GM23338 (cell line): ENCODE results near the gene ALCAM. TPM values are rescaled to one million over a fixed set of nuclear protein-coding genes. Genes with fewer than 3 reads are reported as not detected.

Experiments used
- ATAC-seq: fragments of 200-7000 bp; cut with Tn5 transposase; 3 replicates; pipeline ENCODE4 v1.9.1; 2020
- DNase-seq: peaks from one replicate; pipeline ENCODE4 v3.0.0-alpha.2; 2015; ENCODE audit warnings: low spot score
- H2AFZ ChIP-seq: fragments of 200-600 bp; sonication (generic); 2 replicates; pipeline ENCODE4 v1.8.0; 2016; ENCODE audit warnings: antibody characterized with exemption, mild to moderate bottlenecking, moderate library complexity
- H3F3A ChIP-seq: fragments of 200-600 bp; sonication (generic); replicated peaks from 2 replicates; pipeline ENCODE4 v1.8.0; 2017; ENCODE audit warnings: antibody characterized with exemption, mixed run types, low read depth
- H3K27ac ChIP-seq: fragments of 200-600 bp; sonication (generic); 2 replicates; pipeline ENCODE4 v1.6.1; 2016; ENCODE audit warnings: low read depth
- H3K27me3 ChIP-seq: fragments of 200-600 bp; sonication (generic); 2 replicates; pipeline ENCODE4 v1.8.0; 2016; ENCODE audit warnings: mild to moderate bottlenecking, mixed run types, moderate library complexity; ENCODE audit not compliant: insufficient read depth
- H3K36me3 ChIP-seq: fragments of 200-600 bp; sonication (generic); 2 replicates; pipeline ENCODE4 v1.8.0; 2016; ENCODE audit warnings: mild to moderate bottlenecking; ENCODE audit not compliant: insufficient read depth
- H3K4me1 ChIP-seq: fragments of 200-600 bp; sonication (generic); 2 replicates; pipeline ENCODE4 v1.8.0; 2016; ENCODE audit warnings: mild to moderate bottlenecking, moderate library complexity; ENCODE audit not compliant: insufficient read depth
- H3K4me2 ChIP-seq: fragments of 200-600 bp; sonication (generic); 2 replicates; pipeline ENCODE4 v1.7.1; 2017; ENCODE audit warnings: mixed run types
- H3K4me3 ChIP-seq: fragments of 200-600 bp; sonication (generic); 2 replicates; pipeline ENCODE4 v1.6.1; 2016; ENCODE audit warnings: mixed run types
- H3K79me2 ChIP-seq: fragments of 200-600 bp; sonication (generic); replicated peaks from 2 replicates; pipeline ENCODE4 v1.8.0; 2017; ENCODE audit warnings: mild to moderate bottlenecking; ENCODE audit not compliant: insufficient read depth
- H3K9me2 ChIP-seq: fragments of 200-600 bp; sonication (generic); 2 replicates; pipeline ENCODE4 v1.8.0; 2017; ENCODE audit not compliant: insufficient read depth
- H4K20me1 ChIP-seq: fragments of 200-600 bp; sonication (generic); replicated peaks from 2 replicates; pipeline ENCODE4 v1.8.0; 2017; ENCODE audit warnings: mild to moderate bottlenecking; ENCODE audit not compliant: insufficient read depth
- H3K27ac Mint-ChIP-seq: 2 replicates; pipeline ENCODE4 v1.8.0; 2020; ENCODE audit warnings: inconsistent platforms, mild to moderate bottlenecking, moderate library complexity, mixed read lengths
- H3K27me3 Mint-ChIP-seq: 3 replicates; pipeline ENCODE4 v1.8.0; 2022; ENCODE audit warnings: low read depth, mild to moderate bottlenecking, moderate library complexity, mixed read lengths, inconsistent platforms; ENCODE audit not compliant: insufficient read depth, poor library complexity
- H3K36me3 Mint-ChIP-seq: 3 replicates; pipeline ENCODE4 v1.8.0; 2021; ENCODE audit warnings: low read depth, mild to moderate bottlenecking, inconsistent platforms, moderate library complexity, mixed read lengths
- H3K4me1 Mint-ChIP-seq: 3 replicates; pipeline ENCODE4 v1.8.0; 2020; ENCODE audit warnings: mild to moderate bottlenecking, inconsistent platforms, mixed read lengths
- H3K4me3 Mint-ChIP-seq: 3 replicates; pipeline ENCODE4 v1.8.0; 2021; ENCODE audit warnings: moderate library complexity, mild to moderate bottlenecking, inconsistent platforms, mixed read lengths
- H3K9me3 Mint-ChIP-seq: 3 replicates; pipeline ENCODE4 v1.8.0; 2020; ENCODE audit warnings: moderate library complexity, mild to moderate bottlenecking, inconsistent platforms, mixed read lengths
- CREB1 ChIP-seq: fragments of 250-450 bp; sonication (Bioruptor Pico); IDR thresholded peaks from 2 replicates; pipeline ENCODE4 v1.5.0; 2020; ENCODE audit warnings: low read depth, mild to moderate bottlenecking, moderate library complexity
- CTCF ChIP-seq, 2 experiments: fragments of 200-600 bp in 1 of 2; sonication (generic) in 1 of 2; conservative IDR thresholded peaks; 2 replicates each; pipeline versions ENCODE4 v1.5.1 to v1.6.1; 2016 to 2017; ENCODE audit warnings: antibody characterized with exemption in 2 of 2, low read depth in 2 of 2, mild to moderate bottlenecking in 2 of 2, moderate library complexity in 1 of 2
- EZH2 ChIP-seq: fragments of 200-600 bp; sonication (generic); IDR thresholded peaks from one replicate; pipeline ENCODE4 v1.8.0; 2017; ENCODE audit warnings: antibody characterized with exemption, mild to moderate bottlenecking, low read depth; ENCODE audit not compliant: unreplicated experiment
- EZH2phosphoT487 ChIP-seq: fragments of 200-600 bp; sonication (generic); IDR thresholded peaks from one replicate; pipeline ENCODE4 v1.8.1; 2018; ENCODE audit warnings: antibody characterized with exemption; ENCODE audit not compliant: unreplicated experiment
- JUNB ChIP-seq: IDR thresholded peaks from one replicate; pipeline ENCODE4 v1.6.1; 2016; ENCODE audit warnings: antibody characterized with exemption; ENCODE audit not compliant: unreplicated experiment
- REST ChIP-seq: IDR thresholded peaks from one replicate; pipeline ENCODE4 v1.6.1; 2018; ENCODE audit warnings: antibody characterized with exemption; ENCODE audit not compliant: unreplicated experiment
- STAT1 ChIP-seq: IDR thresholded peaks from one replicate; pipeline ENCODE4 v1.6.1; 2016; ENCODE audit warnings: antibody characterized with exemption; ENCODE audit not compliant: unreplicated experiment
- polyA plus RNA-seq: library from polyadenylated mRNA; unstranded; fragments of >200 nt; fragmentation: Nextera tagmentation; extraction: Ambion mirVana; gene quantifications from 2 replicates; pipeline ENCODE4 v1.2.1, GENCODE V29; 2016
- total RNA-seq: library from RNA; depleted of rRNA; stranded (reverse); fragments of >200 nt; shearing (Covaris generic); gene quantifications from 2 replicates; pipeline ENCODE4 v1.2.3, GENCODE V29; 2014
- TF ChIP-seq, protein P1 (sequence below): IDR thresholded peaks from 2 replicates; pipeline ENCODE4 v1.6.1; 2016; ENCODE audit warnings: antibody characterized with exemption
- TF ChIP-seq, protein P2 (sequence below): fragments of 250-450 bp; sonication (Bioruptor Pico); IDR thresholded peaks from 2 replicates; pipeline ENCODE4 v1.5.0; 2020; ENCODE audit warnings: mild to moderate bottlenecking, moderate library complexity

Gene ALCAM
- total and polyA plus RNA-seq, 2 experiments from 2014 or later: 11.3 to 36.0 TPM

- TF ChIP-seq REST: no peak
- TF ChIP-seq, protein P1, sequence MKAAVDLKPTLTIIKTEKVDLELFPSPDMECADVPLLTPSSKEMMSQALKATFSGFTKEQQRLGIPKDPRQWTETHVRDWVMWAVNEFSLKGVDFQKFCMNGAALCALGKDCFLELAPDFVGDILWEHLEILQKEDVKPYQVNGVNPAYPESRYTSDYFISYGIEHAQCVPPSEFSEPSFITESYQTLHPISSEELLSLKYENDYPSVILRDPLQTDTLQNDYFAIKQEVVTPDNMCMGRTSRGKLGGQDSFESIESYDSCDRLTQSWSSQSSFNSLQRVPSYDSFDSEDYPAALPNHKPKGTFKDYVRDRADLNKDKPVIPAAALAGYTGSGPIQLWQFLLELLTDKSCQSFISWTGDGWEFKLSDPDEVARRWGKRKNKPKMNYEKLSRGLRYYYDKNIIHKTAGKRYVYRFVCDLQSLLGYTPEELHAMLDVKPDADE: no peak
- no peak for TF ChIP-seq EZH2phosphoT487
These were observed 252.9 kb downstream of the ALCAM start (continued) for GRCh38 chr3:105619651-105620050.

GRCh38 chr3:105620236-105620635, 253.5 kb downstream of the ALCAM start:
- no peak overlapping the region for H3K27ac ChIP-seq

More at GRCh38 chr3:105620236-105620635, 253.5 kb downstream of the ALCAM start:
- DNase-seq (no peak), ATAC-seq (no peak)
- Mint-ChIP-seq H3K36me3 (no peaks in the 10 kb centered on the region), H3K4me1 (no peaks in the 10 kb centered on the region), H3K4me3 (no peak overlapping the region), H3K27me3 (peaks cover 2% of the 10 kb centered on the region), H3K9me3 (no peaks in the 10 kb centered on the region), H3K27ac (no peak overlapping the region)
- Histone ChIP-seq H3K9me2 (no peaks in the 10 kb centered on the region), H3K4me3 (no peak overlapping the region), H2AFZ (no peak overlapping the region), H3F3A (no peaks in the 10 kb centered on the region), H3K4me2 (no peak overlapping the region), H3K4me1 (no peaks in the 10 kb centered on the region), H3K79me2 (no peaks in the 10 kb centered on the region), H4K20me1 (no peaks in the 10 kb centered on the region), H3K27me3 (no peaks in the 10 kb centered on the region), H3K36me3 (no peaks in the 10 kb centered on the region)
- no peak for TF ChIP-seq JUNB
- no peak for TF ChIP-seq CREB1 (CRISPR knock-in tag)
- TF ChIP-seq, protein P2, sequence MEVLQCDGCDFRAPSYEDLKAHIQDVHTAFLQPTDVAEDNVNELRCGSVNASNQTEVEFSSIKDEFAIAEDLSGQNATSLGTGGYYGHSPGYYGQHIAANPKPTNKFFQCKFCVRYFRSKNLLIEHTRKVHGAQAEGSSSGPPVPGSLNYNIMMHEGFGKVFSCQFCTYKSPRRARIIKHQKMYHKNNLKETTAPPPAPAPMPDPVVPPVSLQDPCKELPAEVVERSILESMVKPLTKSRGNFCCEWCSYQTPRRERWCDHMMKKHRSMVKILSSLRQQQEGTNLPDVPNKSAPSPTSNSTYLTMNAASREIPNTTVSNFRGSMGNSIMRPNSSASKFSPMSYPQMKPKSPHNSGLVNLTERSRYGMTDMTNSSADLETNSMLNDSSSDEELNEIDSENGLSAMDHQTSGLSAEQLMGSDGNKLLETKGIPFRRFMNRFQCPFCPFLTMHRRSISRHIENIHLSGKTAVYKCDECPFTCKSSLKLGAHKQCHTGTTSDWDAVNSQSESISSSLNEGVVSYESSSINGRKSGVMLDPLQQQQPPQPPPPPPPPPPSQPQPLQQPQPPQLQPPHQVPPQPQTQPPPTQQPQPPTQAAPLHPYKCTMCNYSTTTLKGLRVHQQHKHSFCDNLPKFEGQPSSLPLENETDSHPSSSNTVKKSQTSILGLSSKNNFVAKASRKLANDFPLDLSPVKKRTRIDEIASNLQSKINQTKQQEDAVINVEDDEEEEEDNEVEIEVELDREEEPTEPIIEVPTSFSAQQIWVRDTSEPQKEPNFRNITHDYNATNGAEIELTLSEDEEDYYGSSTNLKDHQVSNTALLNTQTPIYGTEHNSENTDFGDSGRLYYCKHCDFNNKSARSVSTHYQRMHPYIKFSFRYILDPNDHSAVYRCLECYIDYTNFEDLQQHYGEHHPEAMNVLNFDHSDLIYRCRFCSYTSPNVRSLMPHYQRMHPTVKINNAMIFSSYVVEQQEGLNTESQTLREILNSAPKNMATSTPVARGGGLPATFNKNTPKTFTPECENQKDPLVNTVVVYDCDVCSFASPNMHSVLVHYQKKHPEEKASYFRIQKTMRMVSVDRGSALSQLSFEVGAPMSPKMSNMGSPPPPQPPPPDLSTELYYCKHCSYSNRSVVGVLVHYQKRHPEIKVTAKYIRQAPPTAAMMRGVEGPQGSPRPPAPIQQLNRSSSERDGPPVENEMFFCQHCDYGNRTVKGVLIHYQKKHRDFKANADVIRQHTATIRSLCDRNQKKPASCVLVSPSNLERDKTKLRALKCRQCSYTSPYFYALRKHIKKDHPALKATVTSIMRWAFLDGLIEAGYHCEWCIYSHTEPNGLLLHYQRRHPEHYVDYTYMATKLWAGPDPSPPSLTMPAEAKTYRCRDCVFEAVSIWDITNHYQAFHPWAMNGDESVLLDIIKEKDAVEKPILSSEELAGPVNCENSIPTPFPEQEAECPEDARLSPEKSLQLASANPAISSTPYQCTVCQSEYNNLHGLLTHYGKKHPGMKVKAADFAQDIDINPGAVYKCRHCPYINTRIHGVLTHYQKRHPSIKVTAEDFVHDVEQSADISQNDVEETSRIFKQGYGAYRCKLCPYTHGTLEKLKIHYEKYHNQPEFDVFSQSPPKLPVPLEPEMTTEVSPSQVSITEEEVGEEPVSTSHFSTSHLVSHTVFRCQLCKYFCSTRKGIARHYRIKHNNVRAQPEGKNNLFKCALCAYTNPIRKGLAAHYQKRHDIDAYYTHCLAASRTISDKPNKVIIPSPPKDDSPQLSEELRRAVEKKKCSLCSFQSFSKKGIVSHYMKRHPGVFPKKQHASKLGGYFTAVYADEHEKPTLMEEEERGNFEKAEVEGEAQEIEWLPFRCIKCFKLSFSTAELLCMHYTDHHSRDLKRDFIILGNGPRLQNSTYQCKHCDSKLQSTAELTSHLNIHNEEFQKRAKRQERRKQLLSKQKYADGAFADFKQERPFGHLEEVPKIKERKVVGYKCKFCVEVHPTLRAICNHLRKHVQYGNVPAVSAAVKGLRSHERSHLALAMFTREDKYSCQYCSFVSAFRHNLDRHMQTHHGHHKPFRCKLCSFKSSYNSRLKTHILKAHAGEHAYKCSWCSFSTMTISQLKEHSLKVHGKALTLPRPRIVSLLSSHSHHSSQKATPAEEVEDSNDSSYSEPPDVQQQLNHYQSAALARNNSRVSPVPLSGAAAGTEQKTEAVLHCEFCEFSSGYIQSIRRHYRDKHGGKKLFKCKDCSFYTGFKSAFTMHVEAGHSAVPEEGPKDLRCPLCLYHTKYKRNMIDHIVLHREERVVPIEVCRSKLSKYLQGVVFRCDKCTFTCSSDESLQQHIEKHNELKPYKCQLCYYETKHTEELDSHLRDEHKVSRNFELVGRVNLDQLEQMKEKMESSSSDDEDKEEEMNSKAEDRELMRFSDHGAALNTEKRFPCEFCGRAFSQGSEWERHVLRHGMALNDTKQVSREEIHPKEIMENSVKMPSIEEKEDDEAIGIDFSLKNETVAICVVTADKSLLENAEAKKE: no peak
- TF ChIP-seq CTCF (conservative IDR thresholded peaks at IDR 0.05; ENCODE audit: low read depth in 2 of 2): no peak
- TF ChIP-seq REST: no peak
- TF ChIP-seq EZH2: no peak
- TF ChIP-seq STAT1: no peak
